HG03378 (cell line): ENCODE data around the gene RPS15A.
"Not testable (repeated sequence)": the region's sequence is repeated elsewhere in the genome, so short reads cannot be mapped to it uniquely, and the experiment has no call there.

ENCODE experiments used
- ATAC-seq: cut with Tn5 transposase; IDR thresholded peaks from one replicate; pipeline ENCODE4 v1.9.1; 2021; ENCODE audit warnings: mild to moderate bottlenecking, moderate library complexity; ENCODE audit not compliant: unreplicated experiment

The RPS15A gene

GRCh38 chr16:18757960-18758660 is 32.0 kb downstream of the RPS15A start:
- not testable (repeated sequence) for ATAC-seq

DNA sequence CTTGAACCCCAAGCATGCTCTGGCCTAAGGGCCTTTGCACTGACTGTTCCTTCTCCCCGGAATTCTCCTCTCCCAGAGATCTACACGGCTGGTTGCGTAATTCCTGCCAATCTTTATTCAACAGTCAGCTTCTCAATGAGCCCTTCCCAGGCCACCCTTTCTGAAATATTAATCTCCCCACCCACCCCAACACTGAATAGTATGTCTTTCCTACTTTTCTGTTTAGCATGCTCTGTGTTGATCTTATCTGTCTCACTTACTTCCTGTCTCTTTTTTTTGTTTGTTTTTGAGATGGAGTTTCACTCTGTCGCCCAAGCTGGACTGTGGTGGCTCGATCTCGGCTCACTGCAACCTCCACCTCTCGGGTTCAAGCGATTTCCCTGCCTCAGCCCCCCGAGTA is 33.5 kb downstream of the RPS15A start:
- not testable (repeated sequence) for ATAC-seq

- ATAC-seq: not testable (repeated sequence)
Observed at GRCh38 chr16:18742870-18743269, 47.3 kb downstream of the RPS15A start.

DNA sequence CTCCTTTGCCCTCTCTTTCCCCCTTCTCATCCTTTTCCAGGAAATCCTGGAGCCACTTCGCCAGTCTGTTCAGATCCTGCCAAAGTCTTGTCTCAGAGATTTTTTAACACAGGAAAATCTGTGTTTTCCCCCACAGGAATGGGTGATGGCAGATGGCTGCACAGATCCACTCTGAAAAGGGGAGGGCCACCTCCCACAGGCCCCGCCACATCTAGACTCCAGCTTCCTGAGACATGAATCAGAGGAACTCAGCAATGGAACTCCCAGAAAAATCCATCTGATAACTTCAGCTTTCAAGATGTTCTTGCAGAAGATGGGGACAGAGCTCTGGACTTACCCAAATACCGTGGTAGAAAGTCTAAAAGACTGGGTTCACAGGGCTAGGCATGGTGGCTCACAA is 50.1 kb downstream of the RPS15A start:
- not testable (repeated sequence) for ATAC-seq

- ATAC-seq: not testable (repeated sequence)
Observed at GRCh38 chr16:18738768-18739167, 51.4 kb downstream of the RPS15A start.

DNA sequence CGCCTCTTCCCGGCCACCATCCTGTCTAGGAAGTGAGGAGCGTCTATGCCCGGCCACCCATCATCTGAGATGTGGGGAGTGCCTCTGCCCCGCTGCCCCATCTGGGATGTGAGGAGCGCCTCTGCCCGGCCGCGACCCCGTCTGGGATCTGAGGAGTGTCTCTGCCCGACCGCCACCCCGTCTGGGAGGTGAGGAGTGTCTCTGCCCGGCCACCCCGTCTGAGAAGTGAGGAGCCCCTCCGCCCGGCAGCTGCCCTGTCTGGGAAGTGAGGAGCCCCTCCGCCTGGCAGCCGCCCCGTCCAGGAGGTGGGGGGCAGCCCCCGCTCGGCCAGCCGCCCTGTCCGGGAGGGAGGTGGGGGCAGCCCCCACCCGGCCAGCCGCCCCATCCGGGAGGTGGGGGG is 55.9 kb downstream of the RPS15A start:
- ATAC-seq: not testable (repeated sequence)
